Loucy (cell line): ENCODE data around the gene PRDM8.
A peak's percentile ranks its signal among the peaks of the same experiment; 100 is the strongest.

Source experiments
- H2AFZ ChIP-seq: fragments of 200-600 bp; sonication (generic); 2 replicates; pipeline ENCODE4 v1.6.0; 2016; ENCODE audit warnings: antibody characterized with exemption, mild to moderate bottlenecking, low read length, moderate library complexity
- H3F3A ChIP-seq: fragments of 200-600 bp; 2 replicates; pipeline ENCODE4 v1.6.0; 2016; ENCODE audit warnings: antibody characterized with exemption, low read depth, mild to moderate bottlenecking
- H3K27me3 ChIP-seq: fragments of 200-600 bp; sonication (generic); 2 replicates; pipeline ENCODE4 v1.6.1; 2014; ENCODE audit warnings: low read length, mild to moderate bottlenecking; ENCODE audit not compliant: insufficient read depth, poor library complexity, severe bottlenecking
- H3K36me3 ChIP-seq: fragments of 200-600 bp; sonication (generic); 2 replicates; pipeline ENCODE4 v1.6.1; 2016; ENCODE audit warnings: low read length; ENCODE audit not compliant: insufficient read depth
- H3K4me1 ChIP-seq: fragments of 200-600 bp; sonication (generic); 2 replicates; pipeline ENCODE4 v1.5.1; 2014; ENCODE audit warnings: low read length, mild to moderate bottlenecking; ENCODE audit not compliant: insufficient read depth, poor library complexity, severe bottlenecking
- H3K4me2 ChIP-seq: fragments of 200-600 bp; sonication (generic); 2 replicates; pipeline ENCODE4 v1.6.0; 2014; ENCODE audit warnings: antibody characterized with exemption, low read length, low read depth, mild to moderate bottlenecking; ENCODE audit not compliant: poor library complexity, severe bottlenecking
- H3K4me3 ChIP-seq: fragments of 200-600 bp; sonication (generic); 2 replicates; pipeline ENCODE4 v1.5.1; 2014; ENCODE audit warnings: low read length, mild to moderate bottlenecking, mixed read lengths; ENCODE audit not compliant: poor library complexity, severe bottlenecking
- H3K79me2 ChIP-seq: fragments of 200-600 bp; sonication (generic); 2 replicates; pipeline ENCODE4 v1.6.1; 2014; ENCODE audit warnings: low read length; ENCODE audit not compliant: insufficient read depth
- H3K9ac ChIP-seq: fragments of 200-600 bp; sonication (generic); 2 replicates; pipeline ENCODE4 v1.6.0; 2014; ENCODE audit warnings: mild to moderate bottlenecking, low read depth, low read length, moderate library complexity; ENCODE audit not compliant: poor library complexity, severe bottlenecking
- H3K9me2 ChIP-seq: fragments of 200-600 bp; sonication (generic); replicated peaks from 2 replicates; pipeline ENCODE4 v1.6.1; 2016; ENCODE audit warnings: low read depth, low read length, mixed read lengths
- H3K9me3 ChIP-seq: fragments of 200-600 bp; sonication (generic); 2 replicates; pipeline ENCODE4 v1.6.1; 2014; ENCODE audit warnings: mild to moderate bottlenecking, antibody characterized with exemption, low read length, low read depth; ENCODE audit not compliant: insufficient read depth
- H4K20me1 ChIP-seq: fragments of 200-600 bp; sonication (generic); 2 replicates; pipeline ENCODE4 v1.6.0; 2014; ENCODE audit warnings: antibody characterized with exemption, low read length, mild to moderate bottlenecking; ENCODE audit not compliant: insufficient read depth, poor library complexity, severe bottlenecking
- CTCF ChIP-seq: fragments of 200-600 bp; sonication (generic); conservative IDR thresholded peaks from 2 replicates; pipeline ENCODE4 v1.5.1; 2014; ENCODE audit warnings: mild to moderate bottlenecking, antibody characterized with exemption, low read length
- EZH2phosphoT487 ChIP-seq: fragments of 200-600 bp; IDR thresholded peaks from 2 replicates; pipeline ENCODE4 v1.6.1; 2018; ENCODE audit warnings: antibody characterized with exemption, mild to moderate bottlenecking, moderate library complexity, borderline replicate concordance

Gene PRDM8

GRCh38 chr4:80249144-80249543 lies 51.8 kb downstream of the PRDM8 start:
- no peak overlapping the region for H2AFZ ChIP-seq
- peaks cover 9% of the 10 kb centered on the region for H3K4me1 ChIP-seq
- no peak overlapping the region for H3K4me3 ChIP-seq
- H3K27me3 ChIP-seq: no peaks in the 10 kb centered on the region
- TF ChIP-seq CTCF: no peak
- TF ChIP-seq EZH2phosphoT487: no peak
- H3K9ac ChIP-seq: no peak overlapping the region
- no peaks in the 10 kb centered on the region for H3K36me3 ChIP-seq
- H3K4me2 ChIP-seq: no peak overlapping the region
- no peaks in the 10 kb centered on the region for H3K9me2 ChIP-seq
- H3F3A ChIP-seq: peaks cover 6% of the 10 kb centered on the region
- H4K20me1 ChIP-seq: no peaks in the 10 kb centered on the region
- H3K79me2 ChIP-seq: no peaks in the 10 kb centered on the region
- no peaks in the 10 kb centered on the region for H3K9me3 ChIP-seq

- peaks cover 6% of the 10 kb centered on the region for H3F3A ChIP-seq
- H2AFZ ChIP-seq: no peak overlapping the region
- no peak overlapping the region for H3K4me3 ChIP-seq
- peaks cover 4% of the 10 kb centered on the region for H3K27me3 ChIP-seq
- no peaks in the 10 kb centered on the region for H4K20me1 ChIP-seq
- no peaks in the 10 kb centered on the region for H3K79me2 ChIP-seq
- no peaks in the 10 kb centered on the region for H3K9me3 ChIP-seq
- H3K4me2 ChIP-seq: no peak overlapping the region
- TF ChIP-seq CTCF (no peak), EZH2phosphoT487 (no peak)
- no peaks in the 10 kb centered on the region for H3K36me3 ChIP-seq
- no peaks in the 10 kb centered on the region for H3K9me2 ChIP-seq
- no peak overlapping the region for H3K9ac ChIP-seq
- H3K4me1 ChIP-seq: peaks cover 9% of the 10 kb centered on the region
These were observed 55.1 kb downstream of the PRDM8 start for GRCh38 chr4:80252427-80252826.

- H3K9me2 ChIP-seq: no peaks in the 10 kb centered on the region
- no peaks in the 10 kb centered on the region for H4K20me1 ChIP-seq
- peaks cover 4% of the 10 kb centered on the region for H3K27me3 ChIP-seq
- no peaks in the 10 kb centered on the region for H3K9me3 ChIP-seq
- H3K79me2 ChIP-seq: no peaks in the 10 kb centered on the region
- H3K4me2 ChIP-seq: peak overlapping the region; percentile 70
- peak overlapping the region; percentile 58 for H3K4me3 ChIP-seq
- H3K4me1 ChIP-seq: peaks cover 9% of the 10 kb centered on the region
- peaks cover 6% of the 10 kb centered on the region for H3F3A ChIP-seq
- H3K9ac ChIP-seq: no peak overlapping the region
- peak overlapping the region; percentile 13; the same call in 1 of the 2 replicates for H2AFZ ChIP-seq
- H3K36me3 ChIP-seq: no peaks in the 10 kb centered on the region
- TF ChIP-seq CTCF (no peak), EZH2phosphoT487 (no peak)
These were observed 55.6 kb downstream of the PRDM8 start for GRCh38 chr4:80252953-80253352.
